Measurements from ENCODE around the gene SLC5A10. TPM values are rescaled to one million over a fixed set of nuclear protein-coding genes. Genes with fewer than 3 reads are reported as not detected.

SLC5A10 gene
- total and polyA plus RNA-seq, 12 donors, result 0.06 to 0.19 (median 0.10) TPM; not detected in 6

- Histone ChIP-seq H3K9me3 (peaks cover 0 to 7% (median 4%) of the 10 kb centered on the region in 11 donors), H3K4me1 (no peaks in the 10 kb centered on the region), H3K36me3 (no peaks in the 10 kb centered on the region), H3K27me3 (no peaks in the 10 kb centered on the region), H3K4me3 (no peak overlapping the region), H3K27ac (no peak overlapping the region)
- no peak for ATAC-seq
- intact Hi-C loops (cut with DNase I), result no loop called here
- TF ChIP-seq, protein P1, sequence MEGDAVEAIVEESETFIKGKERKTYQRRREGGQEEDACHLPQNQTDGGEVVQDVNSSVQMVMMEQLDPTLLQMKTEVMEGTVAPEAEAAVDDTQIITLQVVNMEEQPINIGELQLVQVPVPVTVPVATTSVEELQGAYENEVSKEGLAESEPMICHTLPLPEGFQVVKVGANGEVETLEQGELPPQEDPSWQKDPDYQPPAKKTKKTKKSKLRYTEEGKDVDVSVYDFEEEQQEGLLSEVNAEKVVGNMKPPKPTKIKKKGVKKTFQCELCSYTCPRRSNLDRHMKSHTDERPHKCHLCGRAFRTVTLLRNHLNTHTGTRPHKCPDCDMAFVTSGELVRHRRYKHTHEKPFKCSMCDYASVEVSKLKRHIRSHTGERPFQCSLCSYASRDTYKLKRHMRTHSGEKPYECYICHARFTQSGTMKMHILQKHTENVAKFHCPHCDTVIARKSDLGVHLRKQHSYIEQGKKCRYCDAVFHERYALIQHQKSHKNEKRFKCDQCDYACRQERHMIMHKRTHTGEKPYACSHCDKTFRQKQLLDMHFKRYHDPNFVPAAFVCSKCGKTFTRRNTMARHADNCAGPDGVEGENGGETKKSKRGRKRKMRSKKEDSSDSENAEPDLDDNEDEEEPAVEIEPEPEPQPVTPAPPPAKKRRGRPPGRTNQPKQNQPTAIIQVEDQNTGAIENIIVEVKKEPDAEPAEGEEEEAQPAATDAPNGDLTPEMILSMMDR (IDR thresholded peaks at IDR 0.05), result no peak
- WGBS, 2 donors, result 92 to 98% methylated on average over 6 of the region's 6 CpGs
- no peak for DNase-seq
Measured at GRCh38 chr17:18990331-18990730, 38.4 kb downstream of the SLC5A10 start.

DNA sequence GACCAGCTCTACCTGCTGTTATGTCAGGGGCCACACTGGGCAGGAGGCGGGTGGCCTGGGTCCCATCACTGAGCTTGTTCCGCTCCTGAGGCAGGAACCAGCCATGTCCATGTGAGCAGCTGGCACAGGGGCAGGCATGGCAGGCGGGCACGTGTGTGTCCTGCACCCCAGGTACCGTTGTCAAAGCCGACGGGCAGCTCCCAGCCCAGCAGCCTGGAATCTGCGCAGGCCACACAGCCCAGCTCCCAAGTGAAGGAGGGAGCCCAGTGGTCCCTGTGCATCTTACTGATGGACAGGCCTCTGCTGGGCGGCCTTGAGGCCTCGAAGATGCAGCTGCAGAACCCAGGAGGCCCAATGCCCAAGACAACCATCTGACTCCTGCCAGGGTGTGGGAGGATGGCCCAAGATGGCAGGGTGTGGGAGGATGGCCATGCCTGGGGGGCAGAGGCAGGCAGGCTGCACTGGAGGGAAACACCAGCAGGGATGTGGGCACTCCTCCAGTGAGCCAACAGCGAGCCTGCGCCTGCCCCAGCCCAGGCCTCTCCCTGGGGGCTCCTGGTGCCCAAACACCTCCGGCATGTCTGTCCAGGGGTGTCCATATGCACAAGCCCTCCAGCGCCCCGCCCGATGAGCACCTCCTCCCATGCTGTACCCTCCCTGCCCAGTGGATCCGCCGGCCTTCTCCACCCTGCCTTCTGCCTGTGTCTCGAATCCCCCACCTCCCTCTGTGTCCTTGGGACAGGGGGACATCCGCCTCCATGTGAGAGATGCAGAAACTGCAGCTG lies 39.8 kb downstream of the SLC5A10 start:
- Histone ChIP-seq H3K9me3 (peaks cover 0 to 19% (median 9%) of the 10 kb centered on the region in 11 donors), H3K27me3 (no peaks in the 10 kb centered on the region), H3K36me3 (no peaks in the 10 kb centered on the region), H3K4me3 (no peak overlapping the region), H3K27ac (no peak overlapping the region), H3K4me1 (no peaks in the 10 kb centered on the region)
- ATAC-seq (no peak), DNase-seq (no peak)
- TF ChIP-seq, protein P1 (IDR thresholded peaks at IDR 0.05), result no peak
- intact Hi-C loops (cut with DNase I), result no loop called here
- 93 to 94% methylated on average over 20 of the region's 20 CpGs for WGBS, 2 donors

DNA sequence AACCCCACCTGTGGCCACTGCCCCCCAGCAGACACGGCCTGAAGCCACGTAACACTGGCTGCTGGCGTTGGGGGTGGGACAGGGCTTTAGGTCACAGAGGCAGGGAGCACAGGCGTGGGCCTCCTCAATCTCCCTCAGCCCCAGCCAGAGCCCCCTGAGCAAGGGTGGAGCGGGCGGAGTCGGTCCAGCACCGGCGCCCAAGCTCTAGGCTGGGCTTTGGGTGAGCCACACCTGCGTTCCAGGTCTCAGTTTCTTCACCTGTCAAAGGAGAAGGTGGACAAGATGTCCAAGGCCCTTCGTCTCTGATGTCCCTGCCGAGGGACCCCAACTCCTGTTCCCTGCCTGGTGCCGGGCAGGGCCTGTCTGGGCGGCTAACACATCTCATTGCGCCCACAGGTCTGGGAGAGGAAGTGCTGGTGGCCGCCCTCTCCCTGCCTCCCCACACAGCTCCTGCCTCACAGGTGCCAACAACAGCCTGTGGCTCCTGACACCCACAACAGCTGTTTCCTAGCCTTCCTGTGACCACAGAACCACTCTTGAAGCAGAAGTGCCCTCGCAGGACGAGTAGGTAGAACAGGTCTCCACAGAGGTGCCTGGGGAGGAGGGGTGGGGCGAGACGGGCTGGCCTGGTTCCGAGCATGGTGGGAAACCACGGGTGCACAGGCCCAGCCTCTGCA lies 40.6 kb downstream of the SLC5A10 start:
- Histone ChIP-seq H3K4me3 (no peak overlapping the region), H3K36me3 (no peaks in the 10 kb centered on the region), H3K27me3 (no peaks in the 10 kb centered on the region), H3K4me1 (no peaks in the 10 kb centered on the region), H3K27ac (no peak overlapping the region), H3K9me3 (peaks cover 0 to 19% (median 9%) of the 10 kb centered on the region in 11 donors)
- intact Hi-C loops (cut with DNase I), result no loop called here
- WGBS, 2 donors, result 85% methylated on average over 22 of the region's 22 CpGs
- no peak for DNase-seq
- TF ChIP-seq, protein P1 (IDR thresholded peaks at IDR 0.05), result no peak
- ATAC-seq, result no peak

DNA sequence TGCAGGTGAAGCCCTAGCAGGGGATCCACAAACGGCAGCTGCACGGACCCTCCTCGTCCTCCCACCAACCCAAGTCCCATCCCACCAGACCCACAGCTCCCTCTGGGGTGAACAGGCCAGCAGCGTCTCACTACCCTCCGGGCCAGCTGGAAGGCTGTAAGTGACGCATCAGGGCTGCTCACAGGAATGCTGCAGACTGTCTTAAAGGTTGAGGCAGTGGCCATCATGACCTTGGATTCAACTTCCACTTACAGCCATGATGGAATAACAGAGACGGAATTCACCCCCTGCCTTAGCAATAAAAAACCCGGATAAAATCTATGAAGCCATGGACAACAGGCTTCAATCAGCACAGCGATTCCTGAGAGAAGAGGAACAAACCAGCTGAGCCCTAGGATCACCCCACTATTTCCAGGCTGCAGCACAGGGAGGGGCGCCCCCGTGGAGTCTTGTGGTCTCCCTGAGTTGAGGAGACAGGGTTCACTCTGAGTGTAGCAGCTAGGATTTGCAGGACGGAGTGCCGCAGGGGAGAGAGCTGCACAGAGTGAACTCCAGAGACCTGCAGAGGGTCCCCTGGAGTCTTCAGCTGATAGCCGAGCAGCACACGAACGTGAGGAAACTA lies 42.1 kb downstream of the SLC5A10 start:
- H3K27ac ChIP-seq, result no peak overlapping the region
- H3K36me3 ChIP-seq, result no peaks in the 10 kb centered on the region
- 75 to 77% methylated on average over 16 of the region's 16 CpGs for WGBS, 2 donors
- no peak overlapping the region for H3K4me3 ChIP-seq
- peaks cover 0 to 19% (median 9%) of the 10 kb centered on the region in 11 donors for H3K9me3 ChIP-seq
- intact Hi-C loops (cut with DNase I), result no loop called here
- TF ChIP-seq, protein P1 (IDR thresholded peaks at IDR 0.05), result no peak
- H3K27me3 ChIP-seq, result no peaks in the 10 kb centered on the region
- no peak for DNase-seq
- ATAC-seq, result no peak
- H3K4me1 ChIP-seq, result no peaks in the 10 kb centered on the region
